DND-41 (cell line): ENCODE results near the gene PHKA1.

Source experiments
- CTCF ChIP-seq: IDR thresholded peaks from 2 replicates; pipeline ENCODE4 v1.5.1; 2012; ENCODE audit warnings: borderline replicate concordance, low read length, moderate library complexity, mild to moderate bottlenecking; ENCODE audit not compliant: poor library complexity, severe bottlenecking; ENCODE audit errors: extremely low read depth
- EZH2 ChIP-seq: IDR thresholded peaks from 3 replicates; pipeline ENCODE4 v1.6.1; 2012; ENCODE audit warnings: borderline replicate concordance, low read depth, mild to moderate bottlenecking, moderate library complexity, low read length, inconsistent platforms; ENCODE audit not compliant: severe bottlenecking

DNA sequence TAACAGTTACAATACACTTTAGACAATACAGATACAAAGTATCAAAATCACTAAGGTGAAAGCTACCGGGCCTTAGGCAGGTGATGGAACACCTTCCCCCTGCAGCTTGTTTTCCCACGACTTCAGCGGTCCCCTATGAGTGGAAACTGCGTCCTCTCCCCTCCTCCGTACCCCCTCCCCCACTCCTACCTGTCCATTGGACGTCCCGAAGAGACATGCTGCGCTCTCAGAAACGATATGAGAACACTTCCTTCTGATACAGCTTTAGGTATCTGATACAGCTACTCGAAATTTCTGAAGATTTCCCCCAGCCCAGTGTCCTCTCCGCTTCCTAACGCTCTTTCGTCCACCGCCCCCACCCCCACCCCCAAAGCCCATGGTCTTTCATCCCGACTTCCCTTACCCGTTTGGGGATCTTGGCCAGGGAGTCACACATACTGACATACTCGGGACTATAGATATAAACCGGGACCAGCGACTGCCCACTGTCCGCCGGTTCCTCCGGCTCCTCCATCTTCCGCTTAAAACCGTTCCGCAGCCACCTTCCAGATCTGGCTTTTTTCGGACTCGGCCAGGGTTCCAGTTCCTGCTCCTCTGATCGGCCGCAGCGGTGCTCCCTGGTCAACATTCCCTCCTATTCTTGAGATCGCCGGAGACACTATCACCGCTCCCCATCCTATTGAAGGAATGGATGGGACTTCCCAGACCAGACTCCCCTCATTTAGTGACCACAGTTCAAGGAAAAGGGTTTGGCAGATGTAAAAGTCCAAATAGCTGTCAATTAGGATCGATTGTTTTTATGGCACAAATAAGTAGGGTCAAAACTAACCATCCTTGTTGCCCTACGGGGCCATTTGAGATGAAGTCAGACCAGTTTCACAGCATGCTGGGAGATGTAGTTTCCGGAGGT lies 141.6 kb downstream of the PHKA1 start, which contains the start of gene HDAC8:
- TF ChIP-seq EZH2: no peak
- no peak for TF ChIP-seq CTCF
